Liver (tissue), 9 donors: Measurements from ENCODE around the gene ZBTB45. TPM values are rescaled to one million over a fixed set of nuclear protein-coding genes. Genes with fewer than 3 reads are reported as not detected.

ENCODE experiments used
- DNase-seq: peaks from one replicate; pipeline ENCODE4 v3.0.0-alpha.2; 2017; ENCODE audit warnings: low spot score
- H3K27ac ChIP-seq, 2 donors: one replicate each; pipeline ENCODE4 v1.7.0; 2013; ENCODE audit warnings: inconsistent platforms in 2 of 2, low read length in 2 of 2, control low read depth in 1 of 2, low read depth in 1 of 2, mild to moderate bottlenecking in 1 of 2
- H3K27me3 ChIP-seq, 4 donors: one replicate each; pipeline versions ENCODE4 v1.6.1 to v1.7.0; 2013; ENCODE audit warnings: low read length in 3 of 4, inconsistent platforms in 1 of 4, mild to moderate bottlenecking in 1 of 4, moderate library complexity in 1 of 4; ENCODE audit not compliant: control insufficient read depth in 4 of 4, insufficient read depth in 4 of 4
- H3K36me3 ChIP-seq, 4 donors: one replicate each; pipeline versions ENCODE4 v1.6.1 to v1.7.0; 2013; ENCODE audit warnings: low read length in 3 of 4, mild to moderate bottlenecking in 3 of 4, low read depth in 1 of 4, moderate library complexity in 1 of 4; ENCODE audit not compliant: control insufficient read depth in 4 of 4, insufficient read depth in 3 of 4
- H3K4me1 ChIP-seq, 4 donors: one replicate each; pipeline versions ENCODE4 v1.6.1 to v1.7.0; 2013; ENCODE audit warnings: low read length in 3 of 4, mild to moderate bottlenecking in 3 of 4, moderate library complexity in 1 of 4; ENCODE audit not compliant: control insufficient read depth in 4 of 4, insufficient read depth in 4 of 4
- H3K4me3 ChIP-seq, 3 donors: one replicate each; pipeline versions ENCODE4 v1.6.1 to v1.7.0; 2013; ENCODE audit warnings: low read length in 3 of 3, control low read depth in 1 of 3, low read depth in 1 of 3, mild to moderate bottlenecking in 1 of 3
- H3K9ac ChIP-seq, 2 donors: one replicate each; pipeline ENCODE4 v1.7.0; 2013; ENCODE audit warnings: low read length in 2 of 2, mild to moderate bottlenecking in 2 of 2, moderate library complexity in 2 of 2, control low read depth in 1 of 2, low read depth in 1 of 2
- H3K9me3 ChIP-seq, 4 donors: one replicate each; pipeline versions ENCODE4 v1.6.1 to v1.7.0; 2013; ENCODE audit warnings: low read length in 3 of 4; ENCODE audit not compliant: control insufficient read depth in 4 of 4
- CTCF ChIP-seq: fragments of 150-350 bp; IDR thresholded peaks from 2 replicates; pipeline ENCODE4 v1.5.1; 2017; ENCODE audit warnings: improper control_type of control experiment, low read depth, low read length; ENCODE audit not compliant: missing input control
- EGR1 ChIP-seq, 2 donors: IDR thresholded peaks; 2 replicates each; pipeline ENCODE4 v1.6.1; 2016 to 2018; ENCODE audit warnings: antibody characterized with exemption in 2 of 2, low read depth in 2 of 2
- FOXA2 ChIP-seq: IDR thresholded peaks from 2 replicates; pipeline ENCODE4 v1.6.1; 2016; ENCODE audit warnings: antibody characterized with exemption
- GABPA ChIP-seq, 2 donors: IDR thresholded peaks in 1 of 2; conservative IDR thresholded peaks in 1 of 2; 2 replicates each; pipeline ENCODE4 v1.6.1; 2016; ENCODE audit warnings: antibody characterized with exemption in 2 of 2, mild to moderate bottlenecking in 1 of 2, moderate library complexity in 1 of 2
- HNF4G ChIP-seq: IDR thresholded peaks from 2 replicates; pipeline ENCODE4 v1.6.1; 2016; ENCODE audit warnings: antibody characterized with exemption
- MAX ChIP-seq: IDR thresholded peaks from 2 replicates; pipeline ENCODE4 v1.6.1; 2016; ENCODE audit warnings: antibody characterized with exemption
- NR2F2 ChIP-seq: IDR thresholded peaks from 2 replicates; pipeline ENCODE4 v1.6.1; 2016; ENCODE audit warnings: antibody characterized with exemption
- RAD21 ChIP-seq, 2 donors: IDR thresholded peaks; 2 replicates each; pipeline ENCODE4 v1.6.1; 2016; ENCODE audit warnings: antibody characterized with exemption in 2 of 2, mild to moderate bottlenecking in 2 of 2
- TAF1 ChIP-seq: conservative IDR thresholded peaks from 2 replicates; pipeline ENCODE4 v1.6.1; 2016; ENCODE audit warnings: antibody characterized with exemption, mild to moderate bottlenecking
- YY1 ChIP-seq: IDR thresholded peaks from 2 replicates; pipeline ENCODE4 v1.6.1; 2016; ENCODE audit warnings: antibody characterized with exemption, mild to moderate bottlenecking
- ZBTB33 ChIP-seq: IDR thresholded peaks from 2 replicates; pipeline ENCODE4 v1.6.1; 2016; ENCODE audit warnings: antibody characterized with exemption
- WGBS: extraction: QIAGEN DNeasy Blood & Tissue Kit; methylation state at CpG from one replicate; pipeline ENCODE4 v1.1.7; 2013; 5-methylcytosine and 5-hydroxymethylcytosine counted together
- polyA plus RNA-seq, 2 donors: library from polyadenylated mRNA; stranded (reverse) in 1 of 2; unstranded in 1 of 2; fragments of 200-250 nt in 1 of 2; fragments of >200 nt in 1 of 2; fragmentation: Nextera tagmentation in 1 of 2; extraction: Ambion mirVana in 1 of 2; gene quantifications; one replicate each; pipeline versions ENCODE4 v1.2.1 to v1.2.3, GENCODE V29; 2013 to 2015
- total RNA-seq, 2 donors: library from RNA; depleted of rRNA; stranded (reverse); fragments of >200 nt; gene quantifications; one replicate each; pipeline ENCODE4 v1.2.3, GENCODE V29; 2014
- donor health status: healthy.
- donor health status: healthy.
- donor health status: healthy.
- donor health status: healthy.
- donor health status: healthy.

The ZBTB45 gene
- total and polyA plus RNA-seq, 4 donors = 2.1 to 4.0 (median 2.7) TPM

- TF ChIP-seq ZBTB33 = no peak
- no peak for TF ChIP-seq GABPA (IDR thresholded peaks at IDR 0.05 in 1 of 2, conservative IDR thresholded peaks at IDR 0.05 in 1 of 2)
- no peak for TF ChIP-seq CTCF
- TF ChIP-seq HNF4G = no peak
- TF ChIP-seq TAF1 = no peak
- TF ChIP-seq MAX = no peak
Measured at GRCh38 chr19:58483776-58484175, 35.8 kb downstream of the ZBTB45 start (continued).

- no peak for DNase-seq
- peaks cover 0 to 2% (median under 1%) of the 10 kb centered on the region in 4 donors for H3K4me1 ChIP-seq
- TF ChIP-seq CTCF = no peak
- TF ChIP-seq NR2F2 = no peak
- no peak for TF ChIP-seq TAF1
- no peak for TF ChIP-seq YY1
- TF ChIP-seq EGR1 (IDR thresholded peaks at IDR 0.05; ENCODE audit: low read depth in 2 of 2) = no peak
- TF ChIP-seq ZBTB33 = no peak
- no peak for TF ChIP-seq GABPA (IDR thresholded peaks at IDR 0.05 in 1 of 2, conservative IDR thresholded peaks at IDR 0.05 in 1 of 2)
- no peak for TF ChIP-seq MAX
- no peak for TF ChIP-seq FOXA2
- TF ChIP-seq RAD21 (IDR thresholded peaks at IDR 0.05) = no peak
Measured at GRCh38 chr19:58482372-58482771, 37.2 kb downstream of the ZBTB45 start.

More at GRCh38 chr19:58482372-58482771, 37.2 kb downstream of the ZBTB45 start:
- H3K9ac ChIP-seq = no peak overlapping the region
- WGBS = 93% methylated on average over 7 of the region's 7 CpGs
- no peaks in the 10 kb centered on the region for H3K27me3 ChIP-seq
- no peak overlapping the region for H3K4me3 ChIP-seq
- H3K36me3 ChIP-seq = peaks cover 0 to 15% (median 5%) of the 10 kb centered on the region in 4 donors
- H3K27ac ChIP-seq = no peak overlapping the region
- H3K9me3 ChIP-seq = no peaks in the 10 kb centered on the region
